ENCODE data around the gene EEFSEC.

EEFSEC gene

GRCh38 chr3:128336337-128337156 lies 183.3 kb downstream of the EEFSEC start:
- no peak for DNase-seq (ENCODE audit: low read depth)

GRCh38 chr3:128337305-128337704 lies 184.0 kb downstream of the EEFSEC start:
- DNase-seq (ENCODE audit: low read depth), result no peak

GRCh38 chr3:128338536-128339330 lies 185.5 kb downstream of the EEFSEC start:
- no peak for DNase-seq (ENCODE audit: low read depth)

- no peak for DNase-seq (ENCODE audit: low read depth)
Measured at GRCh38 chr3:128339491-128340012, 186.3 kb downstream of the EEFSEC start.

GRCh38 chr3:128340198-128340903 lies 187.1 kb downstream of the EEFSEC start:
- no peak for DNase-seq (ENCODE audit: low read depth)

GRCh38 chr3:128340904-128341555 lies 187.7 kb downstream of the EEFSEC start:
- DNase-seq (ENCODE audit: low read depth), result no peak

- no peak for DNase-seq (ENCODE audit: low read depth)
Measured at GRCh38 chr3:128341659-128342395, 188.5 kb downstream of the EEFSEC start.

- no peak for DNase-seq (ENCODE audit: low read depth)
Measured at GRCh38 chr3:128342701-128343180, 189.5 kb downstream of the EEFSEC start.

- DNase-seq (ENCODE audit: low read depth), result no peak
Measured at GRCh38 chr3:128343287-128344051, 190.2 kb downstream of the EEFSEC start.

- DNase-seq (ENCODE audit: low read depth), result no peak
Measured at GRCh38 chr3:128344052-128344735, 190.9 kb downstream of the EEFSEC start.

GRCh38 chr3:128345196-128345595 lies 191.9 kb downstream of the EEFSEC start:
- DNase-seq (ENCODE audit: low read depth), result no peak

- no peak for DNase-seq (ENCODE audit: low read depth)
Measured at GRCh38 chr3:128346562-128346961, 193.3 kb downstream of the EEFSEC start.

- no peak for DNase-seq (ENCODE audit: low read depth)
Measured at GRCh38 chr3:128347282-128347681, 194.0 kb downstream of the EEFSEC start.

GRCh38 chr3:128348075-128348474 lies 194.8 kb downstream of the EEFSEC start:
- DNase-seq (ENCODE audit: low read depth), result no peak

- DNase-seq (ENCODE audit: low read depth), result no peak
Measured at GRCh38 chr3:128348805-128349531, 195.7 kb downstream of the EEFSEC start.

GRCh38 chr3:128349963-128350599 lies 196.8 kb downstream of the EEFSEC start:
- DNase-seq (ENCODE audit: low read depth), result no peak

GRCh38 chr3:128351546-128351945 lies 198.3 kb downstream of the EEFSEC start:
- no peak for DNase-seq (ENCODE audit: low read depth)

GRCh38 chr3:128352326-128352725 lies 199.0 kb downstream of the EEFSEC start:
- DNase-seq (ENCODE audit: low read depth), result no peak

Data from T-helper 22 cell (primary cell).